ENCODE results near the gene PSG4. TPM values are rescaled to one million over a fixed set of nuclear protein-coding genes. Genes with fewer than 3 reads are reported as not detected.
"Not testable (repeated sequence)": the region's sequence is repeated elsewhere in the genome, so short reads cannot be mapped to it uniquely, and the experiment has no call there.

Gene PSG4
- total RNA-seq, 2 donors from 2014 or later = not detected

DNA sequence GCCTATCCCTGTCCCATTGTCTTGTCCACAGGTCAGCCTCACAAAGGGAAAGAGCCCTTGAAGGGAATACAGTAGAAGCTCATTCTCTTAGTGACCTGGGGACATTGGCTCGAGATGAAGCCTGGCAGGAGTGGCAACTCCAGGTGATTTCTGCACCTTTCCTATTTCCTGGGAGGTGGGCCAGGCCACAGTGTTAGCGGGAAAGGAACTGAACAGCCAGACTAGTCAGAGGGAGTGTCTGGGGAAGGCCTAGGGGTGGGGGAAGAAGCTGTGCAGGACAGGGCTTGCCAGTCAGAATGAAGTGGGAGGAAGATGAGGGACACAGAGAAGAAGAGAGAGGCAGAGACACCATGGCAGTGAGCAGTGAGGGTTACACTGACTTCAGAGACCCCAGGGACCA is 3.5 kb downstream of the PSG4 start:
- DNase-seq; ATAC-seq; intact Hi-C loops (cut with DNase I): not testable (repeated sequence)

- intact Hi-C loops (cut with DNase I); ATAC-seq; DNase-seq: not testable (repeated sequence)
Observed at GRCh38 chr19:43201337-43201801, 4.1 kb downstream of the PSG4 start.

- DNase-seq; ATAC-seq; intact Hi-C loops (cut with DNase I): not testable (repeated sequence)
Observed at GRCh38 chr19:43198686-43199419, 6.6 kb downstream of the PSG4 start.

DNA sequence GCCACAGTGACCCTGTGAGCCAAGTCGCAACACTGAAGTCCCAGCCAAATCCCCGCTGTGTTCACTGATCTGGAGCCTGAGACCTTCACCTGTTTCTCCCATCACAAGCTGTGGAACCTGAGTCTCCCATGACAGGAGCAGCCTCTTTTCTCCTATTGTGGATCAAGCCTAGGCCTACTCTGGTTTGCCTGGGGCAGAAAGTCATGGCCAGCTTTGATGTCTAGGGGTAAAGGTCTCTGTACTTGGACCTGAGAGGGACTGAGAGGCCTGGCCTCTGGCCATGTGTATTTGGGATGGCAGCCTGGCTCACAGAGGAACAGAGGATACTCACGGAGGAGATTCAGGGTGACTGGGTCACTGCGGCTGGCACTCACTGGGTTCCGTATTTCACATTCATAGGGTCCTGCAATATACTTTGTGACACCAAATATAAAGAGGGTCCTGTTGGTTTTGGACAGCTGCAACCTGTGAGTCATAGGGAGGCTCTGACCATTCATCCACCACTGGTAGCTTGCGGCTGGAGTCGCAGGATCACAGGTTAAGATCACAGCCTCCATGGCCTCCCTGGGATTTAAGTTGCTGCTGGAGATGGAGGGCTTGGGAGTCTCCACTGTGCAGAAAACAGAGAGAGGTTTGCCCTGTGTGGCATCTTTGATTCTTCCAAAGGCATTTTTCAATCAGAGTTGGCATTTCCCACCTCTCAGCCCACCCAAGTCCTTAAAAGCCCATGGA is 7.6 kb downstream of the PSG4 start:
- ATAC-seq; DNase-seq; intact Hi-C loops (cut with DNase I): not testable (repeated sequence)

- ATAC-seq; DNase-seq; intact Hi-C loops (cut with DNase I): not testable (repeated sequence)
Observed at GRCh38 chr19:43194397-43194796, 11.0 kb downstream of the PSG4 start.

GRCh38 chr19:43192381-43193155 is 12.9 kb downstream of the PSG4 start:
- DNase-seq; ATAC-seq; intact Hi-C loops (cut with DNase I): not testable (repeated sequence)

DNA sequence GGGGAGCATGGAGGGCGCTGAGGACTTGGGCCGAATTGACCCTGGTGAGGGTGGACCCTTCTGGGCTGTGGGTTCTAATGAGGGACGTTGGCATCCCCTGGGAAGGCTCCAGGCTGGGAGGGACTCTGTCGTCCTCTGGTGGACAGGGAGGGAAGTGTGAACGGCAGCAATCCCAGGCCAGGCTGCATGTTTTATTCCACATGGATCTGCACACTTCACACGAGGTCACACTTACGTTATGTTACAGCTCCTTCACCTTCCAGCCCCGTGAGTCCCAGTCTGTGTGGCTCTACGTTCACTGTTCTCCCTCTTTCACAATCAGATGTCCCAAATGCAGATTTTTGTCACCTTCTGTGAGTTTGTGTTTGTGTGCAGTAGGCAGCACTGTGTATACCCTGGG is 17.3 kb downstream of the PSG4 start:
- DNase-seq; ATAC-seq; intact Hi-C loops (cut with DNase I): not testable (repeated sequence)

- intact Hi-C loops (cut with DNase I); DNase-seq; ATAC-seq: not testable (repeated sequence)
Observed at GRCh38 chr19:43186311-43186935, 19.0 kb downstream of the PSG4 start, which contains the start of gene PSG5. Gene PSG5 (minus strand): TSS chr19:43186536. CDS start chr19:43186405, 131 bp downstream.

GRCh38 chr19:43181869-43182771 is 23.3 kb downstream of the PSG4 start:
- DNase-seq; ATAC-seq; intact Hi-C loops (cut with DNase I): not testable (repeated sequence)

GRCh38 chr19:43179569-43180147 is 25.8 kb downstream of the PSG4 start:
- ATAC-seq; intact Hi-C loops (cut with DNase I); DNase-seq: not testable (repeated sequence)

GRCh38 chr19:43178577-43178976 is 26.9 kb downstream of the PSG4 start:
- ATAC-seq; DNase-seq; intact Hi-C loops (cut with DNase I): not testable (repeated sequence)

- DNase-seq; intact Hi-C loops (cut with DNase I); ATAC-seq: not testable (repeated sequence)
Observed at GRCh38 chr19:43165906-43166305, 39.5 kb downstream of the PSG4 start.

DNA sequence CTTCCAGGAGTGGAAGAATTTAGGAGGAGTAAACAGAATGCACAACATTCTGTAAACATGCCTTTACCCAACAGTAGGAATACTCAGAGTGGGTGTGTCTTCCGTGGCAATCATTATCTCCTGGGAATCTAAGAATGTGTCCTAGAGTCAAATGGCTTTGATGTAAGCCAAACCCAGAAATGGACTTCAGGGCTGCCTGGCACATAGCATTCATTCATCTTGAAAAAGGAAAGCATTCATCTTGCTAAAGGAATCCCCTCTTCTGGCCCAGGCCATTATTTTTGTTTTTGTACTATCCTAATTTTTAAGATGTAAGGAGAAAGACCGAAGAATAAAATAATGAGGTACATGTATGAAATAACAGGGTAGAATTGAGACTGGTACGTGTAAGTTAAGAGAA is 42.3 kb downstream of the PSG4 start:
- intact Hi-C loops (cut with DNase I); ATAC-seq; DNase-seq: not testable (repeated sequence)

- DNase-seq; intact Hi-C loops (cut with DNase I); ATAC-seq: not testable (repeated sequence)
Observed at GRCh38 chr19:43162261-43162660, 43.2 kb downstream of the PSG4 start.

- intact Hi-C loops (cut with DNase I) = no loop called here
- no peak for ATAC-seq
- no peak for DNase-seq
Observed at GRCh38 chr19:43152214-43152613, 53.2 kb downstream of the PSG4 start.

GRCh38 chr19:43149788-43150187 is 55.6 kb downstream of the PSG4 start:
- ATAC-seq; DNase-seq; intact Hi-C loops (cut with DNase I): not testable (repeated sequence)

- ATAC-seq (no peak), DNase-seq (no peak)
- intact Hi-C loops (cut with DNase I) = no loop called here
Observed at GRCh38 chr19:43148233-43148632, 57.2 kb downstream of the PSG4 start.

Measured in left cardiac atrium (tissue), 4 donors.